H9 (cell line): ENCODE measurements around the gene PHF12. TPM values are rescaled to one million over a fixed set of nuclear protein-coding genes. Genes with fewer than 3 reads are reported as not detected.

Source experiments
- DNase-seq: peaks from one replicate; pipeline ENCODE4 v3.0.0-alpha.2; 2017
- H2AFZ ChIP-seq: one replicate; pipeline ENCODE4 v1.6.1; 2013; ENCODE audit warnings: mild to moderate bottlenecking, low read length, control low read depth, moderate library complexity
- H2AK5ac ChIP-seq: 2 replicates; pipeline ENCODE4 v1.6.1; 2013; ENCODE audit warnings: low read length, control low read depth, mixed read lengths; ENCODE audit not compliant: insufficient read length
- H2BK120ac ChIP-seq: one replicate; pipeline ENCODE4 v1.6.1; 2013; ENCODE audit warnings: low read depth, mild to moderate bottlenecking, low read length, control low read depth, inconsistent platforms; ENCODE audit not compliant: poor library complexity, severe bottlenecking
- H2BK12ac ChIP-seq: 2 replicates; pipeline ENCODE4 v1.6.1; 2013; ENCODE audit warnings: low read length, control low read depth, mixed read lengths, low read depth; ENCODE audit not compliant: insufficient read length
- H2BK15ac ChIP-seq: 2 replicates; pipeline ENCODE4 v1.6.1; 2013; ENCODE audit warnings: low read depth, low read length, control low read depth
- H2BK20ac ChIP-seq: one replicate; pipeline ENCODE4 v1.6.1; 2013; ENCODE audit warnings: low read depth, mild to moderate bottlenecking, low read length, control low read depth, inconsistent platforms; ENCODE audit not compliant: poor library complexity, severe bottlenecking
- H2BK5ac ChIP-seq: 2 replicates; pipeline ENCODE4 v1.6.1; 2013; ENCODE audit warnings: low read length, control low read depth, mixed read lengths; ENCODE audit not compliant: insufficient read length
- H3K14ac ChIP-seq: 2 replicates; pipeline ENCODE4 v1.6.1; 2013; ENCODE audit warnings: low read length, control low read depth; ENCODE audit not compliant: insufficient read depth
- H3K18ac ChIP-seq: 2 replicates; pipeline ENCODE4 v1.6.1; 2013; ENCODE audit warnings: low read depth, mild to moderate bottlenecking, mixed read lengths, low read length, control low read depth; ENCODE audit not compliant: insufficient read length
- H3K23ac ChIP-seq: 2 replicates; pipeline ENCODE4 v1.6.1; 2013; ENCODE audit warnings: low read length, control low read depth, mixed read lengths, low read depth; ENCODE audit not compliant: insufficient read length
- H3K23me2 ChIP-seq: 2 replicates; pipeline ENCODE4 v1.6.1; 2013; ENCODE audit warnings: low read depth, mild to moderate bottlenecking, mixed read lengths, low read length, control low read depth; ENCODE audit not compliant: insufficient read length, poor library complexity, severe bottlenecking
- H3K27ac ChIP-seq: 2 replicates; pipeline ENCODE4 v1.5.1; 2013; ENCODE audit warnings: low read length, control low read depth, mixed read lengths, low read depth; ENCODE audit not compliant: insufficient read length
- H3K27me3 ChIP-seq: 2 replicates; pipeline ENCODE4 v1.6.1; 2013; ENCODE audit warnings: low read length, control low read depth, inconsistent platforms; ENCODE audit not compliant: insufficient read depth
- H3K4ac ChIP-seq: 2 replicates; pipeline ENCODE4 v1.6.1; 2013; ENCODE audit warnings: low read depth, mild to moderate bottlenecking, control low read depth, inconsistent platforms, low read length, moderate library complexity
- H3K4me1 ChIP-seq: 2 replicates; pipeline ENCODE4 v1.6.1; 2013; ENCODE audit warnings: low read length, control low read depth, inconsistent platforms; ENCODE audit not compliant: insufficient read depth
- H3K4me2 ChIP-seq: 2 replicates; pipeline ENCODE4 v1.6.1; 2013; ENCODE audit warnings: low read length, control low read depth, mixed read lengths; ENCODE audit not compliant: insufficient read length, insufficient read depth
- H3K56ac ChIP-seq: 2 replicates; pipeline ENCODE4 v1.6.1; 2013; ENCODE audit warnings: low read depth, mild to moderate bottlenecking, mixed read lengths, low read length, control low read depth; ENCODE audit not compliant: insufficient read length
- H3K79me1 ChIP-seq: 2 replicates; pipeline ENCODE4 v1.6.1; 2013; ENCODE audit warnings: low read depth, mild to moderate bottlenecking, moderate library complexity, low read length, control low read depth, inconsistent platforms; ENCODE audit not compliant: insufficient read depth, poor library complexity, severe bottlenecking
- H3K79me2 ChIP-seq: 2 replicates; pipeline ENCODE4 v1.6.1; 2013; ENCODE audit warnings: low read length, control low read depth, inconsistent platforms; ENCODE audit not compliant: insufficient read depth
- H3K9ac ChIP-seq: 2 replicates; pipeline ENCODE4 v1.6.1; 2013; ENCODE audit warnings: low read length, control low read depth, mixed read lengths; ENCODE audit not compliant: insufficient read length; ENCODE audit errors: extremely low read depth
- H3K9me3 ChIP-seq: one replicate; pipeline ENCODE4 v1.6.1; 2013; ENCODE audit warnings: low read depth, low read length, inconsistent platforms; ENCODE audit not compliant: control insufficient read depth
- H3T11ph ChIP-seq: one replicate; pipeline ENCODE4 v1.6.1; 2013; ENCODE audit warnings: mild to moderate bottlenecking, low read length, control low read depth, inconsistent platforms
- H4K20me1 ChIP-seq: one replicate; pipeline ENCODE4 v1.6.1; 2013; ENCODE audit not compliant: control insufficient read depth, insufficient read length, insufficient read depth
- H4K5ac ChIP-seq: 2 replicates; pipeline ENCODE4 v1.6.1; 2013; ENCODE audit warnings: low read depth, mild to moderate bottlenecking, mixed read lengths, low read length, control low read depth; ENCODE audit not compliant: insufficient read length
- H4K8ac ChIP-seq: replicated peaks from 2 replicates; pipeline ENCODE4 v1.6.1; 2013; ENCODE audit warnings: low read length, control low read depth, mixed read lengths, low read depth; ENCODE audit not compliant: insufficient read length
- H4K91ac ChIP-seq: 2 replicates; pipeline ENCODE4 v1.6.1; 2013; ENCODE audit warnings: low read depth, mild to moderate bottlenecking, moderate library complexity, mixed read lengths, low read length, control low read depth; ENCODE audit not compliant: insufficient read length
- H3K27ac Mint-ChIP-seq, 3 experiments: 2 replicates in 2 of 3; 3 replicates in 1 of 3; pipeline ENCODE4 v1.8.0; 2020 to 2021; ENCODE audit warnings: mixed read lengths in 3 of 3, mild to moderate bottlenecking in 1 of 3, moderate library complexity in 1 of 3
- H3K27me3 Mint-ChIP-seq: 2 replicates; pipeline ENCODE4 v1.8.0; 2021; ENCODE audit warnings: low read depth, mild to moderate bottlenecking, moderate library complexity, mixed read lengths
- H3K36me3 Mint-ChIP-seq, 3 experiments: 2 replicates in 2 of 3; 3 replicates in 1 of 3; pipeline ENCODE4 v1.8.0; 2020 to 2021; ENCODE audit warnings: low read depth in 3 of 3, mixed read lengths in 3 of 3; ENCODE audit not compliant: insufficient read depth in 1 of 3
- H3K4me1 Mint-ChIP-seq, 2 experiments: 2 replicates each; pipeline ENCODE4 v1.8.0; 2020; ENCODE audit warnings: mixed read lengths in 2 of 2
- H3K4me3 Mint-ChIP-seq, 2 experiments: 2 replicates in 1 of 2; 3 replicates in 1 of 2; pipeline ENCODE4 v1.8.0; 2020 to 2021; ENCODE audit warnings: mild to moderate bottlenecking in 2 of 2, mixed read lengths in 2 of 2, moderate library complexity in 1 of 2
- H3K9me3 Mint-ChIP-seq, 2 experiments: 2 replicates in 1 of 2; 3 replicates in 1 of 2; pipeline ENCODE4 v1.8.0; 2020; ENCODE audit warnings: mild to moderate bottlenecking in 2 of 2, mixed read lengths in 2 of 2, moderate library complexity in 1 of 2
- CTCF ChIP-seq: fragments of 200-600 bp; sonication (generic); conservative IDR thresholded peaks from 3 replicates; pipeline ENCODE4 v1.8.0; 2021; ENCODE audit warnings: antibody characterized with exemption, mild to moderate bottlenecking
- WGBS: extraction: QIAGEN DNeasy Blood & Tissue Kit; methylation state at CpG from one replicate; pipeline ENCODE4 v1.1.7; 2013; ENCODE audit warnings: missing lambda C conversion rate, low lambda C conversion rate, mixed read lengths; ENCODE audit not compliant: insufficient read length; ENCODE audit errors: extremely low coverage; 5-methylcytosine and 5-hydroxymethylcytosine counted together
- total RNA-seq: library from RNA; stranded (reverse); gene quantifications from 2 replicates; pipeline ENCODE4 v1.2.1, GENCODE V29; 2021

The PHF12 gene
- total RNA-seq, 1 experiment from 2014 or later, result 62.1 TPM

- no peaks in the 10 kb centered on the region for H3K36me3 Mint-ChIP-seq
- no peak overlapping the region for H3K9ac ChIP-seq
- H3K27me3 Mint-ChIP-seq, result peaks cover 2% of the 10 kb centered on the region
- H2BK120ac ChIP-seq, result no peak overlapping the region
- no peaks in the 10 kb centered on the region for H3K23me2 ChIP-seq
- no peak overlapping the region for H2BK15ac ChIP-seq
- no peaks in the 10 kb centered on the region for H4K20me1 ChIP-seq
- peaks cover 11 to 14% of the 10 kb centered on the region in 2 experiments for H3K4me1 Mint-ChIP-seq
- no peak overlapping the region for H3K27ac ChIP-seq
- no peak overlapping the region for H2AFZ ChIP-seq
- WGBS, result no CpG with 5 or more reads among the region's 7 CpGs
- H4K5ac ChIP-seq, result no peak overlapping the region
- no peaks in the 10 kb centered on the region for H3K79me2 ChIP-seq
- H2BK20ac ChIP-seq, result no peak overlapping the region
- no peaks in the 10 kb centered on the region for H3K9me3 ChIP-seq
- no peak overlapping the region for H2AK5ac ChIP-seq
- DNase-seq, result no peak
- H3K56ac ChIP-seq, result no peak overlapping the region
- no peak overlapping the region for H3K23ac ChIP-seq
- no peak overlapping the region for H2BK12ac ChIP-seq
- TF ChIP-seq CTCF, result no peak
- H3K4me2 ChIP-seq, result no peak overlapping the region
- H4K91ac ChIP-seq, result no peak overlapping the region
- H2BK5ac ChIP-seq, result no peak overlapping the region
- H3K4ac ChIP-seq, result no peak overlapping the region
- H3K27ac Mint-ChIP-seq, result no peak overlapping the region
- H3K14ac ChIP-seq, result no peak overlapping the region
- H3K4me1 ChIP-seq, result peaks cover 5% of the 10 kb centered on the region; the same call in 1 of the 2 replicates
- H3K79me1 ChIP-seq, result no peaks in the 10 kb centered on the region
- H3K18ac ChIP-seq, result no peak overlapping the region
- no peak overlapping the region for H3T11ph ChIP-seq
- H4K8ac ChIP-seq, result no peak overlapping the region
- no peak overlapping the region for H3K4me3 Mint-ChIP-seq
- no peaks in the 10 kb centered on the region for H3K9me3 Mint-ChIP-seq
- H3K27me3 ChIP-seq, result no peaks in the 10 kb centered on the region
Measured at GRCh38 chr17:28957992-28958355, 6.7 kb upstream of the PHF12 start.
